Small intestine (tissue), 7 donors: ENCODE results near the gene PQBP1. TPM values are rescaled to one million over a fixed set of nuclear protein-coding genes. Genes with fewer than 3 reads are reported as not detected.
A peak's percentile ranks its signal among the peaks of the same experiment; 100 is the strongest.

Experiments
- DNase-seq, 2 donors: peaks; one replicate each; pipeline versions ENCODE4 v3.0.0 to v3.0.0-alpha.2; 2013
- FAIRE-seq: peaks from 2 replicates; lab custom pipeline; 2012; peaks lifted over from hg19 to GRCh38; lab: Jason Lieb, UNC
- H3K27ac ChIP-seq, 3 donors: one replicate each; pipeline ENCODE4 v1.5.1; 2013; ENCODE audit warnings: low read length in 2 of 3, mild to moderate bottlenecking in 2 of 3, control low read depth in 1 of 3, inconsistent platforms in 1 of 3, low read depth in 1 of 3, moderate library complexity in 1 of 3
- H3K27me3 ChIP-seq, 3 donors: one replicate each; pipeline ENCODE4 v1.6.1; 2013; ENCODE audit warnings: low read length in 3 of 3, inconsistent platforms in 1 of 3; ENCODE audit not compliant: control insufficient read depth in 3 of 3, insufficient read depth in 3 of 3
- H3K36me3 ChIP-seq, 3 donors: one replicate each; pipeline ENCODE4 v1.6.1; 2013; ENCODE audit warnings: low read length in 3 of 3, inconsistent platforms in 1 of 3, low read depth in 1 of 3, mild to moderate bottlenecking in 1 of 3, moderate library complexity in 1 of 3; ENCODE audit not compliant: control insufficient read depth in 3 of 3, insufficient read depth in 2 of 3
- H3K4me1 ChIP-seq, 3 donors: one replicate each; pipeline ENCODE4 v1.6.1; 2013; ENCODE audit warnings: low read length in 2 of 3, inconsistent platforms in 1 of 3, low read depth in 1 of 3, mild to moderate bottlenecking in 1 of 3, moderate library complexity in 1 of 3; ENCODE audit not compliant: control insufficient read depth in 3 of 3, insufficient read depth in 2 of 3
- H3K4me3 ChIP-seq, 3 donors: one replicate each; pipeline ENCODE4 v1.5.1; 2013; ENCODE audit warnings: low read length in 3 of 3, control low read depth in 1 of 3, inconsistent platforms in 1 of 3, low read depth in 1 of 3, mild to moderate bottlenecking in 1 of 3, moderate library complexity in 1 of 3
- H3K9me3 ChIP-seq, 2 donors: one replicate each; pipeline ENCODE4 v1.6.1; 2013; ENCODE audit warnings: low read depth in 1 of 2, low read length in 1 of 2; ENCODE audit not compliant: control insufficient read depth in 2 of 2, insufficient read depth in 1 of 2
- WGBS, 3 donors: extraction: QIAGEN DNeasy Blood & Tissue Kit; methylation state at CpG; one replicate each; pipeline ENCODE4 v1.1.7; 2013; 5-methylcytosine and 5-hydroxymethylcytosine counted together
- polyA plus RNA-seq, 4 donors: library from polyadenylated mRNA; stranded (reverse) in 3 of 4; unstranded in 1 of 4; fragments of 200-250 nt in 3 of 4; fragments of 120-200 nt in 1 of 4; gene quantifications; one replicate each; pipeline versions ENCODE4 v1.2.1 to v1.2.3, GENCODE V29; 2013
- donor health status: healthy with polysubstance abuse.
- donor health status: control.
- donor health status: control.
- donor health status: Bipolar disorder and iron deficiency.
- donor health status: healthy.

PQBP1 gene
- polyA plus RNA-seq, 4 donors: 77.8 to 186 (median 109) TPM

DNA sequence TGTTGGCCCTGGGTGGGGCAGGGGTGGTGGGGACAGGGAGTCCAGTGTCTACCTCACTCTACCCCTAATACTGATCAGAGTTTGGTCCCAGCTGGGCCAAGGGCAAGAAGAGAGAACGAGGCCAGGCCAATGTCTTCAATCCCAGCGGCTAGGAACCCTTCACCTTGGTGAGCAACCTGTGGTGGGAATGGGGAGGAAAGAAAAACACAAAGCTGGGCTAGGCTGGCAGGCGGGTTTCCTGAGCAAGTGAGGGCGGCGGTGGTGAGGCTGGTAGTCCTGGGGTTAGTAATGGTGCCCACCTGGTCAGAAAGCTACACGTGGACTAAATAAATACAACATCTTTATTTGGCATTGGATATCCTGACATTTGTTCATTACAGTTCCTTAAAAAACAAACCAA lies 5.6 kb downstream of the PQBP1 start:
- WGBS, 3 donors: 88 to 94% (median 93%) methylated on average over 5 to 6 of the region's 6 CpGs
- Histone ChIP-seq H3K4me3 (no peak overlapping the region), H3K4me1 (peaks cover 0 to 4% (median 0%) of the 10 kb centered on the region in 3 donors), H3K36me3 (peaks cover 0 to 63% (median 0%) of the 10 kb centered on the region in 3 donors), H3K9me3 (no peaks in the 10 kb centered on the region), H3K27ac (no peak overlapping the region), H3K27me3 (no peaks in the 10 kb centered on the region)
- DNase-seq (no peak), FAIRE-seq (no peak)

DNA sequence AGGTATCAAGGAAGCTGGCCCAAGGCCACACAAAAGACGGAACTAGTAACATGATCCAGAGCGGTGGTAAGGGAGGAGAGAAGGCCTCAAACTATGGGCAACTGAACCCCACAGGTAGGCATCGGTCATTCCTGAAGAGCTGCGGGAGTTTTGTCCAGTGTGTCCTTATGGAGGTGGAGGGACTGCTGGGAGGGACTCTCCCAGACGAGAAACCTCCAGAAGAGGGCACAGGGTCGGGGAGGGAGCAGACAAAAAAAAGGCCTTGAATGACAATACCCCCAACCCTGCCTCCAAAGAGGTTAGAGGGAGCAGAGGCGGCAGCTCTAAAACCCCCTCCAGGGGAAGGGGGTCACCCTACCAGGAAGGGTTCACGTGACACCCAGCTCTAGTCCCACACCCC lies 6.5 kb downstream of the PQBP1 start:
- H3K36me3 ChIP-seq: peaks cover 0 to 61% (median 0%) of the 10 kb centered on the region in 3 donors
- no peak overlapping the region for H3K4me3 ChIP-seq
- DNase-seq (no peak), FAIRE-seq (no peak)
- no peaks in the 10 kb centered on the region for H3K4me1 ChIP-seq
- H3K27ac ChIP-seq: no peak overlapping the region
- no peaks in the 10 kb centered on the region for H3K27me3 ChIP-seq
- no peaks in the 10 kb centered on the region for H3K9me3 ChIP-seq
- WGBS, 3 donors: 78 to 83% (median 83%) methylated on average over 8 of the region's 8 CpGs

DNA sequence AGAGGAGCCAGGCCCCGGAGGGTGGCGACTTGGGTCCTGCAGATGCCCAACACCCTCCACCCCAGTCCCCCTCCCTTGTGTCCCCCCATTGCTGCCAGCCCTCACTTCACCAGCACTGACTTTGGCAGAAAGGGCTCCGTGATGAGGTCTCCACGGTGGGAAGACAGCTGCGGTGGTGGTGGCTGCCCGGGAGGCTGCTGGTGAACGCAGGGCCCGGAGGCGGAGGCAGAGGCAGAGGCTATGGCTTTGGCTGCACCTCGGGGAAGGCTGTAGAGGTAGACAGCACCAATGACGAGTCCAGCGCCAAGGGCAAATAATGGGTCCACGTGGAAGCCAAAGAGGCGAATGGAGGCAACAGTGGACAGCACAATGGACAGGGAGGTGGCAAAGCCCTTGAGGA lies 6.9 kb downstream of the PQBP1 start:
- FAIRE-seq (no peak), DNase-seq (no peak)
- 84 to 92% (median 89%) methylated on average over 12 to 14 of the region's 14 CpGs for WGBS, 3 donors
- H3K4me3 ChIP-seq: no peak overlapping the region
- no peaks in the 10 kb centered on the region for H3K9me3 ChIP-seq
- H3K4me1 ChIP-seq: no peaks in the 10 kb centered on the region
- no peak overlapping the region for H3K27ac ChIP-seq
- peaks cover 0 to 62% (median 0%) of the 10 kb centered on the region in 3 donors for H3K36me3 ChIP-seq
- no peaks in the 10 kb centered on the region for H3K27me3 ChIP-seq

GRCh38 chrX:48905090-48905790 lies 7.5 kb downstream of the PQBP1 start:
- H3K27me3 ChIP-seq: no peaks in the 10 kb centered on the region
- DNase-seq (no peak), FAIRE-seq (no peak)
- peaks cover 0 to 64% (median 0%) of the 10 kb centered on the region in 3 donors for H3K36me3 ChIP-seq
- 83 to 91% (median 83%) methylated on average over 17 to 20 of the region's 20 CpGs for WGBS, 3 donors
- H3K4me3 ChIP-seq: no peak overlapping the region
- H3K4me1 ChIP-seq: no peaks in the 10 kb centered on the region
- H3K27ac ChIP-seq: no peak overlapping the region
- H3K9me3 ChIP-seq: no peaks in the 10 kb centered on the region

DNA sequence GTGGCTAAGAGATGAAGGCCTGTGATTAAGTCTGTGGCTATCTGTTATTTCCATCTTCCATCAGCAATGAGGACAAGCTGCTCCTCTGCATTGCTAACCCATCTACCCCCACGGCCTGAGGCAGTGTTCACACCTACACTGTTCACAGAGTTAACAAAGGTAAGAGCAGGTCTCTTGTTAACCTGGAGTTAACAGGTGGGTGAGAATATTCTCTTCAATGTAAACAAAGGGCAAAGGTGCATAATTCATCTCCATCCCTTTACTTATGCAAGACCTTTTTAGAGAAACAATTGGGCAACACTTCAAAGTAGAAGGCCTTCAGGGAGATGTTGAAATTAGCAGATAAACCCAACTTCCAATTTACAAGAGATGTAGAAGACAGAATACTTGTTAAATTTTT lies 10.9 kb downstream of the PQBP1 start:
- WGBS, 3 donors: 42 to 73% (median 67%) methylated on average over 1 of the region's 1 CpG
- FAIRE-seq: no peak

DNA sequence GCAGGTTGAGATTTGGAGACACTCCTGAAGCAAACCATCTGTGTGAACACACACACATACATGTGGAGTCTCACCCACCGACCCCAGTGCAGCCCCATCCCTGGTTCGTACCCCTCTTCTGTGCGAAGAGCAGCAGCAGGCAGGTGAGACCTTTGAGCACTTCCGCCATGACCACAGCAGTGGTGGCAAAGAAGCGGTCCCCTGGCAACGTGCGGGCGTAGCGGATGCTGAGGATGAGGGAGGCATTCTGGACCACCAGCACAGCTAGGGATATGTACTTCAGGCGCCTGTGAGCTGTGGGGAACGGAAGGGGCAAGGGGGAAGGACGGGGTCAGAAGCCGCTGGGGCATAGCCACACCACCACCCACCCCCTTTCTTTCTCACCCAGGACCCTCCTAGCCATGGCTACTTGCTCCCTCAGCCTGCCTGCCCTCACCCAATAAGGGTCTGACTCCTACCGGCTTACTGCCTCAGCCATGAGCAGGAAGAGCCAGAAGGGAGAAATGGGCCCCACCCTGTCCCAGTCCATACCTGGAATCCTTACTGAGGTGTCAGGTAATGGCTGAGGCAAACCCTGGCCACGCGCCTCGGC lies 12.1 kb downstream of the PQBP1 start:
- no peak for DNase-seq
- Histone ChIP-seq H3K36me3 (peaks cover 0 to 39% (median 5%) of the 10 kb centered on the region in 3 donors), H3K9me3 (no peaks in the 10 kb centered on the region), H3K4me1 (peaks cover 0 to 7% (median 0%) of the 10 kb centered on the region in 3 donors), H3K27me3 (no peaks in the 10 kb centered on the region), H3K4me3 (no peak overlapping the region), H3K27ac (no peak overlapping the region)
- no peak for FAIRE-seq
- 91 to 96% (median 92%) methylated on average over 13 to 17 of the region's 17 CpGs for WGBS, 3 donors

More for the DNA sequence above, 10.9 kb downstream of the PQBP1 start:
- Histone ChIP-seq H3K27ac (no peak overlapping the region), H3K4me3 (no peak overlapping the region), H3K36me3 (peaks cover 0 to 40% (median 0%) of the 10 kb centered on the region in 3 donors), H3K4me1 (peaks cover 0 to 7% (median 0%) of the 10 kb centered on the region in 3 donors), H3K27me3 (no peaks in the 10 kb centered on the region), H3K9me3 (no peaks in the 10 kb centered on the region)
- DNase-seq: no peak

DNA sequence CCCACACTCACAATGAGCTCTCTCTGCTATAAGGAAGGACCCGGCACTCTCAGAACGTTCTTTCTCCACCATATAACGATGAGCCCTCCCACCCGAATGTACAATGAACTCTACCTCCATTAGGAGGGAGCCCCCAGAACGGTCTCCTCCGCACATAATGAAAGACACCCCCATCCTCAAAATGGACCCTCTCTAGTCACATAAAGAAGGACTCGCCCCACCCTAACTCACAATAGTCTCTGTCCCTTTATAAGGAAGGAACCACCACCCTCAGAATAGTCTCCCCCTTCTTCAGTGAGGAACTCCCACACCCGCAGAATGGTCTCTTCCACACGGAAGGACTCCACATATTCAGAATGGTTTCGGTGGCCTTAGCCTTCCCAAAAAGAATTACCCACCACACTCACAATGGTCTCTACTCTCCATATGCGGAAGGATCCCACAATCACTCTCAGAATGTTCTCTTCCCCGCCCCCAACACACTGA lies 13.2 kb downstream of the PQBP1 start:
- H3K27me3 ChIP-seq: no peaks in the 10 kb centered on the region
- no peaks in the 10 kb centered on the region for H3K9me3 ChIP-seq
- WGBS, 3 donors: 1 to 34% (median 7%) methylated on average over 12 of the region's 12 CpGs
- FAIRE-seq (no peak), DNase-seq (no peak)
- peaks cover 0 to 40% (median 5%) of the 10 kb centered on the region in 3 donors for H3K36me3 ChIP-seq
- H3K4me1 ChIP-seq: peaks cover 0 to 7% (median 0%) of the 10 kb centered on the region in 3 donors
- H3K27ac ChIP-seq: peak overlapping the region; percentile 66 to 99 (median 88)
- peak overlapping the region; percentile 43 to 91 (median 75) for H3K4me3 ChIP-seq

- no peaks in the 10 kb centered on the region for H3K27me3 ChIP-seq
Observed at GRCh38 chrX:48911412-48912182, 13.9 kb downstream of the PQBP1 start, which contains the start of gene SLC35A2. Gene SLC35A2 (minus strand): TSS chrX:48911646. CDS start chrX:48911636, 10 bp downstream.

More at GRCh38 chrX:48911412-48912182, 13.9 kb downstream of the PQBP1 start, which contains the start of gene SLC35A2:
- H3K27ac ChIP-seq: peak within 1 kb of the TSS; percentile 74 to 99 (median 88)
- DNase-seq (peak; percentile 89 to 92), FAIRE-seq (peak; percentile 85)
- H3K9me3 ChIP-seq: no peaks in the 10 kb centered on the region
- peaks cover 0 to 37% (median 5%) of the 10 kb centered on the region in 3 donors for H3K36me3 ChIP-seq
- peak within 1 kb of the TSS; percentile 43 to 91 (median 75) for H3K4me3 ChIP-seq
- WGBS, 3 donors: 0 to 36% (median 15%) methylated on average over 35 to 60 of the region's 60 CpGs
- H3K4me1 ChIP-seq: peaks cover 0 to 7% (median 0%) of the 10 kb centered on the region in 3 donors
